Amniotic epithelial cell (primary cell): Measurements from ENCODE around the gene SPTBN2.

Source experiments
- DNase-seq: peaks from one replicate; pipeline ENCODE4 v3.0.0-alpha.2; 2010; ENCODE audit warnings: low read depth

The SPTBN2 gene

GRCh38 chr11:66638177-66639065 is 90.6 kb downstream of the SPTBN2 start, which contains the start of gene RBM4:
Gene RBM4, plus strand, starts transcription at chr11:66638703. Its CDS starts 1,009 bp downstream, at chr11:66639712.
- peak; percentile 100 for DNase-seq

- no peak for DNase-seq
Measured at GRCh38 chr11:66637557-66638176, 91.3 kb downstream of the SPTBN2 start.

- DNase-seq, result no peak
Measured at GRCh38 chr11:66636411-66636810, 92.6 kb downstream of the SPTBN2 start.
